Globus pallidus (tissue), 1 donor: Measurements from ENCODE around the gene SCMH1.
"Not testable (repeated sequence)": the region's sequence is repeated elsewhere in the genome, so short reads cannot be mapped to it uniquely, and the experiment has no call there.

ENCODE experiments used
- DNase-seq: peaks from one replicate; pipeline ENCODE4 v3.0.0-alpha.2; 2015; ENCODE audit warnings: low spot score

SCMH1 gene

GRCh38 chr1:41152622-41153044 is 89.5 kb downstream of the SCMH1 start:
- no peak for DNase-seq

- DNase-seq, result no peak
Observed at GRCh38 chr1:41151846-41152245, 90.3 kb downstream of the SCMH1 start.

- no peak for DNase-seq
Observed at GRCh38 chr1:41149570-41149969, 92.5 kb downstream of the SCMH1 start.

DNA sequence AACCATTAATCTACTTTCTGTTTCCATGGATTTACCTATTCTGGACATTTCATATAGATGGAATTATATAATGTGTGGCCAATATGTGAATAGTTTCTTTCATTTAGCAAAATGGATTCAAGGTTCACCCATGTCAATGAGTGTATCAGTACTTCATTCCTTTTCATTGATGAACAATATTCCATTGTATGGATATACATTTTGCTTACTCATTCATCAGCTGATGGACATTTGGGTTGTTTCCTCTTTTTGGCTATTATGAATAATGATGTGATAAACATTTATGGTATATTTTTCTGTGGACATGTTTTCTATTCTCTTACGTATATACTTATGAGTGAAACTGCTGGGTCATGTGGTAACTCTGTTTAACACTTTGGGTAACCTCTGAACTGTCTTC is 97.8 kb downstream of the SCMH1 start:
- DNase-seq, result no peak

- no peak for DNase-seq
Observed at GRCh38 chr1:41138549-41138948, 103.6 kb downstream of the SCMH1 start.

- DNase-seq, result no peak
Observed at GRCh38 chr1:41135196-41135947, 106.7 kb downstream of the SCMH1 start.

DNA sequence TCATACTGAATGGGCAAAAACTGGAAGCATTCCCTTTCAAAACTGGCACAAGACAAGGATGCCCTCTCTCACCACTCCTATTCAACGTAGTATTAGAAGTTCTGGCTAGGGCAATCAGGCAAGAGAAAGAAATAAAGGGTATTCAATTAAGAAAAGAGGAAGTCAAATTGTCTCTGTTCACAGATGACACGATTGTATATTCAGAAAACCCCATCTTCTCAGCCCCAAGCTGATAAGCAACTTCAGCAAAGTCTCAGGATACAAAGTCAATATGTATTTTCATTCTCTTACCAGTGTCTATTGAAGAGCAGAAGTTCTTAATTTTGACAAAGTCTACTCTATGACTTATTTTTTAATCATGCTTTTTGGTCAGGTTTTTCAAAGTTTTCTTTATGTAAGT is 107.8 kb downstream of the SCMH1 start:
- DNase-seq, result not testable (repeated sequence)

GRCh38 chr1:41122851-41123518 is 119.1 kb downstream of the SCMH1 start:
- no peak for DNase-seq

DNA sequence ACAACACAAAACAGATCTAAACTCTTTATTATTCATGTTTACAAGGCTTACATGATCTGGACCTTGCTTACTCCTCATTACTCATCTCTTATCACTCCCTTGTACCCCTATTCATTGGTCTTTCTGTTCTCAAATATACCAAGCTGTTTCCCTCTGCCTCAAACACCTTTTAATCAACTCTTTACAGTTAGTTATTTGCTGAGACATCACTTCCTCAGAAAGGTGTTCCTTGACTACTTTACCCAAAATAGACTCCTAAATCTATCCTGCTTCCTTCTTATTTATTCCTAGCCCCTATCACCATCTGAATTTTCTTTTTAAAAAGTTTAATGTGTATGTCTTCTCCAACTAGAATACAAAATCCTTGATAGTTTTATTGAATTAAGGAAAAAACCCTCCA is 120.0 kb downstream of the SCMH1 start:
- no peak for DNase-seq

DNA sequence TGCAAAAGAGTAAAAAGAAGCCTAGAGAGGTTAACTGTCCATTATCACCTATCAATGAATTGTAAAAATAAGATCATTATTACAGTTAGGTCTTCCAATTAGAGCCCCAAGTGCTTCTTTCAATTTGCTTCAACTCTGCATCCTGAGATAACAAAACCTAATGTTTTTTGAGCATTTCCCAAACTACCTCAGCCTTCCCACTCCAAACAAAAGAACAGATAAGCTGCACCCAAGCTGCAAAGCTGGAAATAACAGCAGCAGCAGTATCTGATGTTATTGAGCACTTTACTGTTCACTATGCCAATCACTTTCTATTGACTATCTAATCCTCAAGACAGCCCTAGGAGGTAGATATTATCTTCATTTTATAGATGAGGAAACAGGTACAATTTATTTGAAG is 123.5 kb downstream of the SCMH1 start:
- no peak for DNase-seq

GRCh38 chr1:41117241-41117640 is 124.9 kb downstream of the SCMH1 start:
- DNase-seq, result not testable (repeated sequence)

DNA sequence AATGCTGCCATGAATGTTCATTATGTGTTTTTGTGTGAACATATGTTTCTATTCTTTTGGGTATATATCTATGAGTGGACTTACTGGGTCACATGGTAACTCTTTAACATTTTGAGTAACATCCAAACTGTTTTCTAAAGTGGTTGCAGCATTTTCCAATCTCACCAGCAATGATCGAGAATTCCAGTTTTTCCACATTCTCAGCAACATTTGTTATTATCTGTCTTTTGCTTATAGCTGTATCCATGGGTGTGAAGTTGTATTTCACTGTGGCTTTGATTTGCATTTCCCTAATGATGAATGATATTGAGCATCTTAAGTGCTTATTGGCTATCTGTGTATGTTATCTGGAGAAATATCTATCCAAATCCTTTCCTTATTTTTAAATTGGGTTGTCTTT is 131.4 kb downstream of the SCMH1 start:
- no peak for DNase-seq

- no peak for DNase-seq
Observed at GRCh38 chr1:41110286-41110685, 131.8 kb downstream of the SCMH1 start.

GRCh38 chr1:41109310-41110197 is 132.6 kb downstream of the SCMH1 start:
- DNase-seq, result peak; percentile 25

DNA sequence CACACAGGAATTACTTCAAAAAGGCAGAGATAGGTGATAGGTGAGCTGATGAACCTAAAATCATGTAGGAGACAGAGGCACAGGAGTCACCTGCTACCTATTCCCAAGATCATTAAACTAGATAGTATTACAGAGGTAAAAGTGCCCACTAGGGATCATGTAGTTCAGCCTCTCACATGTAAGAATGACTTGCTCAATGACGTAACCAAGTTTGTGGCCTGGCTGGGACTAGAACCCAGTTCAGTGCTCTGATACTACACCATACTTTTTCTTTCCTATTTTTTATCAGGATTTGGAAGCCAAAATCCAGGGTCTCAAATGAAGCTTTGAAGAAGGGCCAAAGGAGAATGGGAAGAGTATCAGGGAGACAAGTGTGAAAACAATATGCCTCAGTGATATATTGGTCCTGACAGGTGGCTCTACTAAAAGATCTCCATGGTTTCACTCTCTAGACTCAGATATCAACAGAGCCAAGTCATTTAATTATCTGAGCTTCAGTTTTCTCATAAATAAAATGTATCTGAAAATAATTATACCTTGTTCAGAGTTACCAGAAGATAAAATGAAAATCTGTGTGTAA is 133.3 kb downstream of the SCMH1 start:
- DNase-seq, result no peak

- no peak for DNase-seq
Observed at GRCh38 chr1:41103766-41104165, 138.3 kb downstream of the SCMH1 start.

GRCh38 chr1:41102653-41103052 is 139.5 kb downstream of the SCMH1 start:
- DNase-seq, result no peak

- DNase-seq, result peak; percentile 7
Observed at GRCh38 chr1:41101950-41102607, 140.0 kb downstream of the SCMH1 start.

DNA sequence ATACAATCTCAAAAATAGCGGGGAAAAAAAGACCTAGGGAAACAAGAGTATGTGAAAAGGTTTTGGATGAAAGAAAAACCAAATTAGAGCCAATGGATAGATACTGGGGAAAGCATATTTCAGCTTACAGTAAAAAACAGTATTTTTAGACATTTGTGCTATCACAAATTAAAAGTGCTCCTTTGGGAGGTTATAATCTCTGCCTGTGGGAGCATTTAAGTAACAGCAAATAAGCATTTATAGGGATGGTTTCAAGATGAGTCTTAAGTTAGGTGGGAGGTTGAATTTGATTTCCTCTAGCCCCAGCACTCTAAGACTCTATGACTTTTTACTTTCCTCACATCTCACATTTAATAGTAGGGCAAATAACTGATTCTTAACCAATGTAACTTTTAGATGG is 141.0 kb downstream of the SCMH1 start:
- no peak for DNase-seq

GRCh38 chr1:41100170-41100569 is 141.9 kb downstream of the SCMH1 start:
- DNase-seq, result no peak

- DNase-seq, result no peak
Observed at GRCh38 chr1:41098730-41099460, 143.2 kb downstream of the SCMH1 start.
